ENCODE results near the gene ALDH3B1.

DNA sequence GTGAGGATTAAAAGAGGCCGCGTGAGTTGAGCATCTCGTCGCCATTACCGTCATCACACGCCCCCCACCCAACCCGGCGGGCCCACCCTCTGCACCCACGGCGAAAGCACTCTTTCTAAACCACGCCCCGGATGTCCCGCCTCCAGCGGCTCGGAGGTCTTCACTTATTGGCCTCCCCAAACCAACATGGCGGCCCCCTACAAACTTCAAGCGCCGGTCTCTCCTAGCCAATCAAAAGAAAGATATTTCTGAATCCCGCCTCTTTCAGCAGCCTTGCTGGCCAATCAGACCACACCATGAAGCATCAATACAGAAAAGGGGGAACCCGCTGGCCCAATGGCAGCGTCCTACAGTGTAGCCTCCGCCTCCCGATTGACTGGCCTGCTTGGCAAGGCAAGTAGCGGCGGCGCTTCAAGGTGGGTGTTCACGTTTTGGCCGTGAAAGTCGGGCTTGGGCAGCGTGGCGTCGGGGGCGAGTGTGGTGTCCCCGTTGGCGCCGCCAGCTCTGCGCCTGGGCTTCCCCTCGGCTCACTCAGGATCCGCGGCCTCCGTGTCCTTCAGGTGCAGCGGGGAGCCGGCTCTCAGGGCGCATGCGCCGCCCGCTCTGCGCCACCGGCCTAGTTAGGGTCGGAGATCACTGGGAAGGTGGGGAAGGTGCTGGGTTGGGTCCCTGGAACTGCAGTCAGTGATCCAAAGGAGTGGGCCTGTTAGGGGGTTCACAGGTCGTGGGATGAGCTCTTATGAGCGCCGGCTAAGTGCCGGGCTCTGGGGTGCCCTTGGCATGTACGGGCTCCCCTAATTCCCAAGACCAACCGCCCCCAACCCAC is 20.4 kb downstream of the ALDH3B1 start, which contains the start of gene NDUFS8:
- TF ChIP-seq, protein P1, sequence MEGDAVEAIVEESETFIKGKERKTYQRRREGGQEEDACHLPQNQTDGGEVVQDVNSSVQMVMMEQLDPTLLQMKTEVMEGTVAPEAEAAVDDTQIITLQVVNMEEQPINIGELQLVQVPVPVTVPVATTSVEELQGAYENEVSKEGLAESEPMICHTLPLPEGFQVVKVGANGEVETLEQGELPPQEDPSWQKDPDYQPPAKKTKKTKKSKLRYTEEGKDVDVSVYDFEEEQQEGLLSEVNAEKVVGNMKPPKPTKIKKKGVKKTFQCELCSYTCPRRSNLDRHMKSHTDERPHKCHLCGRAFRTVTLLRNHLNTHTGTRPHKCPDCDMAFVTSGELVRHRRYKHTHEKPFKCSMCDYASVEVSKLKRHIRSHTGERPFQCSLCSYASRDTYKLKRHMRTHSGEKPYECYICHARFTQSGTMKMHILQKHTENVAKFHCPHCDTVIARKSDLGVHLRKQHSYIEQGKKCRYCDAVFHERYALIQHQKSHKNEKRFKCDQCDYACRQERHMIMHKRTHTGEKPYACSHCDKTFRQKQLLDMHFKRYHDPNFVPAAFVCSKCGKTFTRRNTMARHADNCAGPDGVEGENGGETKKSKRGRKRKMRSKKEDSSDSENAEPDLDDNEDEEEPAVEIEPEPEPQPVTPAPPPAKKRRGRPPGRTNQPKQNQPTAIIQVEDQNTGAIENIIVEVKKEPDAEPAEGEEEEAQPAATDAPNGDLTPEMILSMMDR (optimal IDR thresholded peaks at IDR 0.05 in 1 of 3, IDR thresholded peaks at IDR 0.05 in 1 of 3, conservative IDR thresholded peaks at IDR 0.05 in 1 of 3; ENCODE audit: extremely low read depth in 1 of 3, insufficient read depth in 2 of 3, low read length in 3 of 3), result no peak
- no peak for TF ChIP-seq EZH2 (IDR thresholded peaks at IDR 0.05; ENCODE audit: low read length)
